MM.1S (cell line): Measurements from ENCODE around the gene CACNA1C.

Experiments
- EZH2 ChIP-seq: fragments of 300-600 bp; sonication (generic); optimal IDR thresholded peaks from 2 replicates; pipeline ENCODE3; 2017; ENCODE audit warnings: low read depth, mild to moderate bottlenecking, antibody characterized with exemption, low read length, mixed read lengths
- TF ChIP-seq, protein P1 (sequence below): fragments of 300-600 bp; sonication (generic); IDR thresholded peaks from 2 replicates; pipeline ENCODE4 v1.5.1; 2016; ENCODE audit warnings: antibody characterized with exemption, low read length, mixed read lengths

GRCh38 chr12:2179953-2180736 lies 127.4 kb downstream of the CACNA1C start:
- TF ChIP-seq, protein P1, sequence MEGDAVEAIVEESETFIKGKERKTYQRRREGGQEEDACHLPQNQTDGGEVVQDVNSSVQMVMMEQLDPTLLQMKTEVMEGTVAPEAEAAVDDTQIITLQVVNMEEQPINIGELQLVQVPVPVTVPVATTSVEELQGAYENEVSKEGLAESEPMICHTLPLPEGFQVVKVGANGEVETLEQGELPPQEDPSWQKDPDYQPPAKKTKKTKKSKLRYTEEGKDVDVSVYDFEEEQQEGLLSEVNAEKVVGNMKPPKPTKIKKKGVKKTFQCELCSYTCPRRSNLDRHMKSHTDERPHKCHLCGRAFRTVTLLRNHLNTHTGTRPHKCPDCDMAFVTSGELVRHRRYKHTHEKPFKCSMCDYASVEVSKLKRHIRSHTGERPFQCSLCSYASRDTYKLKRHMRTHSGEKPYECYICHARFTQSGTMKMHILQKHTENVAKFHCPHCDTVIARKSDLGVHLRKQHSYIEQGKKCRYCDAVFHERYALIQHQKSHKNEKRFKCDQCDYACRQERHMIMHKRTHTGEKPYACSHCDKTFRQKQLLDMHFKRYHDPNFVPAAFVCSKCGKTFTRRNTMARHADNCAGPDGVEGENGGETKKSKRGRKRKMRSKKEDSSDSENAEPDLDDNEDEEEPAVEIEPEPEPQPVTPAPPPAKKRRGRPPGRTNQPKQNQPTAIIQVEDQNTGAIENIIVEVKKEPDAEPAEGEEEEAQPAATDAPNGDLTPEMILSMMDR: no peak
- no peak for TF ChIP-seq EZH2
